EH (cell line): Measurements from ENCODE around the gene QKI.
"Not testable (repeated sequence)": the region's sequence is repeated elsewhere in the genome, so short reads cannot be mapped to it uniquely, and the experiment has no call there.

Experiments used
- DNase-seq: peaks from one replicate; pipeline ENCODE4 v3.0.0-alpha.2; 2015; ENCODE audit warnings: low read depth

The QKI gene

GRCh38 chr6:163414117-163414945, at the start of gene QKI:
Gene QKI, plus strand, starts transcription at chr6:163414718. Its CDS starts 476 bp downstream, at chr6:163415194.
- peak; percentile 88 for DNase-seq

DNA sequence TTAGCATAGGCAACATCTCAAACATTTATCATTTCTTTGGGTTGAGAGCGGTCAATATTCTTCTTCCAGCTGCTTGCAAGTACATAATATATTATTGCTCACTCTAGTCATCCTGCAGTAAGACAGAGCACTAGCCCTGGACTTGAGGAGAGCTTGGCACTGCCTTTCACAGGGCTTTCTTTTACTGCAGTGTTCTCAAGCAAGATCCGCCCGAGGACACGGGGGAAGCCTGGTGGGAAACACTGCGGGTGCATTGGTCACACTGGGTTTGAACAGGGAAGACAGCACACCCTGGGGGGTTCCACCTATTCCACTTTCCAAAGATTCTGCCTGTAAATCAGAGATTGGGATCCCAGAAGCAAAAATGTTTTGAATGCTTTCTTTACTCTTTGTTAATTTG, 48.2 kb upstream of the QKI start:
- DNase-seq = no peak

- DNase-seq = no peak
Observed at GRCh38 chr6:163367497-163368183, 46.9 kb upstream of the QKI start.

DNA sequence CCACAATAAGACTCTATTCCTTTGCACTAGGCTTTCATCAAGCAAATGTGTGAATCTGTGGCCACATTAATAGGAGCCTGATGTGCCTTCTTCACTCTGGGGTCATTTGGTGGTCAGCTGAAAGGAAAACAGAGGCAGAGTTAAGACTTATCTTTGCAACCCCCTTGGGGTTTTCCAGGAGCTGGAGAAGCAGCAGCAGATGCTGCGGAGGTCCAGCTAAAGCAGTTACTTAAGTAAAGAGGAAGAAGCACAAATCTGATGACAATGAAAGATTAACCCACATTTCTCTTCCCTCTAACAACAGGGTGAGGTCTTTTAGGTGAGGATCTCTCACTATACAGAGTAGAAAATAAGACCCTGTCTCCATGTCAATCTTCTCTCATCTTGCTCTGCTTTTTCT, 45.4 kb upstream of the QKI start:
- DNase-seq = no peak

- no peak for DNase-seq
Observed at GRCh38 chr6:163369628-163370365, 44.7 kb upstream of the QKI start.

- no peak for DNase-seq
Observed at GRCh38 chr6:163370464-163371117, 43.9 kb upstream of the QKI start.

- DNase-seq = no peak
Observed at GRCh38 chr6:163371129-163371528, 43.4 kb upstream of the QKI start.

- no peak for DNase-seq
Observed at GRCh38 chr6:163373240-163373639, 41.3 kb upstream of the QKI start.

- no peak for DNase-seq
Observed at GRCh38 chr6:163375361-163375760, 39.2 kb upstream of the QKI start.

DNA sequence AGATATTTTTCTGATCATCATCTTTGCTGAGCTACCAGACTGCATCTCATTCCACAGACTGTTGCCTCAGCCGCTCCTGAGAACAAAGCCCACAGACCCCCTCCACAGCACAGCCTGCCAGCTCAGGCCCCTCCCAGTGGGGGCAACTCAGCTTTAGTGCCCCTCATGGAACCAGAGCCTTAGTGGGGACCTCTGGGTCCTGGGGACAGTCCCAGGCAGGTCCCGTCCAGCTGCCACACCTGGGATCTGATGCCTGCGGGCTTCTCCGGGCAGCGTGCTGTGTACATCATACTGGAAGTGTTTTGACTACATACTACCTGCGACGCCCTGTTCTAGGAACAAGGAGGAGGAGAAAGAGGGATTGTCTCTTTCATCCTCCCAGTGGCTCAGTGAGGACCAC, 38.3 kb upstream of the QKI start:
- DNase-seq = no peak

- DNase-seq = no peak
Observed at GRCh38 chr6:163377561-163377960, 37.0 kb upstream of the QKI start.

DNA sequence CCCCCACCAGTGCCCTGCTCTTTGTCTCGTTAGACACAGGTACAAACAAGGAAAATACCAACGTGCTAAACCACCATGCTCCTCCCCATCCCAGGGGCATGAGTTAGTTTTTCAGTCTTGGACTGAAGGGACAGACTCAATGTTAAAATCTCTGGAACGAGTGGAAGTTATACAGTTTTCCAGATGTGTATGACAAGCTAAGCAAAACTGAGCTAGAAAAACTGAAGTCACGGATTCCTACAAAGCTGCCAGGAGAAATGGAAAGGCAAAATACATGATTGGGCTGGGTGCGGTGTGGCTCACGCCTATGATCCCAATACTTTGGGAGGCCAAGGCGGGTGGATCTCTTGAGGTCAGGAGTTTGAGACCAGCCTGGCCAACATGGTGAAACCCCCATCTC, 34.3 kb upstream of the QKI start:
- no peak for DNase-seq

DNA sequence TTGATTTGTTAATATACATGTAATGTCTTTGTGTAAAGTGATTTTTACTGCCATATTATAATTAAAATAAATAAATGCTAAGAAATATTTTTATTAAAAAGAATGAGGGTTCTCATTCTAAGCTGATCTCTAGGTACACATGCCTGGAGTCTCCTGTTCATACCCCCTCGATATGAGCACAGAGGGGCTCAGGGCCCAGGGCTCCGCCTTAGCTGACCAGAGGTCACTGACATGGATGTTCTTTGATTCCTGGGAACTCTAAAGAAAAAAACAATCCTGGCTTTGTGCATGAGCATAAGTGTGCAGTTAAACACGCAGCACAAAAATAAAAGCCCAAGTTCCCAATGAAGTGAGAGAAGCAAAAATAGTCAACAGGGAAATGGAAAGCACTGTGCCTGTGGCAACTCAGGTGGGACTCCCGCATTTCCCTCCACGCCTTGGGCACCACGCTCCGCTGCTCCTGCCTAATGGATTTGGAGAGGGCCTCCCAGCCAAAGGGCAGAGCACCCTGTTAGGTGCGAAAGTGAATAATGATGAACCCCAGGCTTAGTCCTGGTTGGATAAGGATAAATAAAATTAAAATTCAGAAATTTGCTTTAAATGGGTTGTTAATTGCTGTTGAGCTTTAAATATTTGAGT, 33.3 kb upstream of the QKI start:
- no peak for DNase-seq

- not testable (repeated sequence) for DNase-seq
Observed at GRCh38 chr6:163383396-163383795, 31.1 kb upstream of the QKI start.

DNA sequence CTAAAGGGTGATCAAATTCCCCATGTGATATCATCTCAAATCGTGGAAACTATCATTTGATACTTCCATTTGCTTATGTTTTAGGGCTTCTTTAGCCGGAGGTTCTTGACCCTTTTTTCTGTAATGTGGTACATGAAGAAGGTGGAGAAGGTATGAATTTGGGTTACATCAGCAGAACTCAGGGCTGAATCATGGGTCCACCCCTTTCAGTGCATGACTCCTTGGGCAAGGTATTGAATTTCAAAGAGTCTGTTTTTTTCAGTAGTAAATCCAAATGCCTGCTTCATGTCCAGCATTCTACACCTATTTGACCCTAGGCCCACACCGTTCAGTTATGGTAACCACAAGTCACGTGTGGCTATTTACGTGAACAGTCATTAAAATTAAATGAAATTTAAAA, 30.6 kb upstream of the QKI start:
- no peak for DNase-seq

GRCh38 chr6:163384510-163384909, 30.0 kb upstream of the QKI start:
- DNase-seq = no peak

GRCh38 chr6:163385503-163385902, 29.0 kb upstream of the QKI start:
- not testable (repeated sequence) for DNase-seq

DNA sequence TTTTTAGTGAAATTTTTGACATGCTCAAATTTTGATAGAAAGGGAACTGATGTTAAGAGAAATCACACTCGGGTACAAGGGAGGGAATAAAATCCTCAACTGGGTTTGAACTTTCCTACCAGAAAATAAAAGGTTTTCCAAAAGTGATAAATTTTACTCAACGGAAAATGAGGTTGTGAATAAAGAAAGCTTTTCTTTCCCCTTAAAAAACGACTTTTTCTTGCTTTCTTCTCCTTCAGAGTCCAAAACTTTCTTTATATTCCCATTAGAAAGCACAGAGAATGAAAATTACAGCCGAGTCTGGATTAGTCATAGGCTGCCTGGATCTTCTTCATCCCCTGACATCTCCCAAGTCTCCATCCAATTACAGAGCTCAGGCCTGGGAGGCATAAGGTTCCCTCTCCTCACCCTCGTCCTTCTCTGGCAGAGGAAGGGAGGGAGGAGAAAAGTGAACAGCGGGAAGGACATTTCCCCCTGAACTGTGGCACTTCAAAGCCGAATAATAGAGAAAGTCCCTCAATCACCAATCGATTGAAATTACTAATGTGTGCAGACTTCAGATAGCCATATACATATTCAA, 28.1 kb upstream of the QKI start:
- DNase-seq = peak; percentile 15

- peak; percentile 13 for DNase-seq
Observed at GRCh38 chr6:163387317-163387716, 27.2 kb upstream of the QKI start.

GRCh38 chr6:163389354-163389753, 25.2 kb upstream of the QKI start:
- DNase-seq = no peak

- no peak for DNase-seq
Observed at GRCh38 chr6:163390770-163391169, 23.7 kb upstream of the QKI start.
